Stimulated activated CD4-positive, alpha-beta T cell treated with anti-CD3 and anti-CD28 coated beads, Interleukin-2, amount 100 ng/mL, for 24 hours (primary cell): ENCODE measurements around the gene ACTR3.
A peak's percentile ranks its signal among the peaks of the same experiment; 100 is the strongest.

Experiments
- DNase-seq, 2 donors: peaks; one replicate each; pipeline ENCODE4 v3.0.0-alpha.2; 2020

Gene ACTR3

DNA sequence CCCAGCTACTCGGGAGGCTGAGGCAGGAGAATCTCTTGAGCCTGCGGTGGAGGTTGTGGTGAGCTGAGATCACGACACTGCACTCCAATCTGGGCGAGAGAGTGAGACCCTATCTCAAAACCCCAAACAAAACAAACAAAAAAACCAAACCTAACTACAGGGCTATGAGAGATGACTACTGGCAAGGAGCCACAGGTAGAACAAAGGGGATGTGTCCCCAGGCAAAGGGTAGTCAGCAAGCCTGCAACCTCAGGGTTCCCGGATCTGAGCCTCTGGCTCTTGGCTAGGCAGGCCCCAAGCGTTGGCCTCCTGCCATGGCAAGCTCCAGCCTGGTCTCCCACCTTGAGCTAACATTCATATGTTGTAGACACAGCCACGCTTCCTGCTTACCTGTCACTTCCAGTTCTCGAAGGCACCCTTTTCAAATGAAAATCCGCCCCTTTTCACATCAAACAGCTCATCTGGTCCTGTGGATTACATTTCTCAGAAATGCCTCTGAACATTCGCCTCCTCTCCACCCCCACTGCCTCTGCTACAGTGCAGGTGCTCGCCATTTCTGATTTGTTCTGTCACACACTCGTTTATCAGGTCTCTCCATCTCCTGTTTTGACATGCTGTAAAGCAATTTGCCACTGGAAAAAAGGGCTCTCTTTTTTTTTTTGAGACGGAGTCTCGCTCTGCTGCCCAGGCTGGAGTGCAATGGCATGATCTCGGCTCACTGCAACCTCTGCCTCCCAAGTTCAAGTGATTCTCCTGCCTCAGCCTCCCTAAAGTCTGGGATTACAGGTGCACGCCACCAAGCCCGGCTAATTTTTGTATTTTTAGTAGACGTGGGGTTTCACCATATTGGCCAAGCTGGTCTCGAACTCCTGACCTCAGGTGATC lies 13.1 kb upstream of the ACTR3 start:
- peak; percentile 62 to 68 for DNase-seq

DNA sequence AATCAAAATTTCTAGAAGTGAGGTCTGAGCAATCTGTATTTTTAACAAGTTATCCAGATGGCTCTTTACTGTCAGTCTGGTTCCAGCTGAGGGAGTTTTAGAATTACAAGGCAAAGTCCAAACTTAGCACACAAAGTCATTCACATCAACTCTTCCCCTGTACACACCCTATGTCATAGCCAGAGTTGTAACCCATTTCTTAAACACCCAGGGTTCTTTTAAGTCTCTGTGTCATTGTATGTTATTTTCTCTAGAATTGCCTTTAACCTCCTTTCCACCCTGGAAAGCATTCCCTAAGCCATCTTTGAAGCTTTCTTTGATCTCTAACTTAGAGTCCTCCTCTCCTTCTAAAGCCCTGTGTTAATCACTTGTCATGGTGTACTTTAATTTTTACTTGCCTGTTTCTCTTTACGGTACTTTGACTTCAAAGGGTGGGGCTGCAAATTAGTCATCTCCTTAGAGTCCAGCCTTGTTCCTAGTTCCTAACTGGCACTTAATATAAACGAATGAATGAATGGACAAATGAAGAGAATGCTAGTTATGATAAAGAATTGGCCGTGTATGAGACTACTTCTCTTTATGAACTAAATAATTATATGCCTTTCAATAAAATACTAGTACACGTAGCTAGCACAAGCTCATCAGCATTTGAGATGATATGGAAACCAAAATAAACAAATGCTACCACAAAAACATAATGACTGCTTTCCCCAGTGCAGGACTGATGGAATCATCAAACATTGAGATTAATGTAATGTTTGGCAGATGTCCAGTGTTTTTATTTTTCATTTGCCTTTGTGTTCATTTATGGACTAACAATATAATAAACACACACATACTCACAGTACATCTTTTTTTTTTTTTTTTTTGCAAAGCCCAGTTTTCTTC lies 11.9 kb upstream of the ACTR3 start:
- DNase-seq, result no peak

DNA sequence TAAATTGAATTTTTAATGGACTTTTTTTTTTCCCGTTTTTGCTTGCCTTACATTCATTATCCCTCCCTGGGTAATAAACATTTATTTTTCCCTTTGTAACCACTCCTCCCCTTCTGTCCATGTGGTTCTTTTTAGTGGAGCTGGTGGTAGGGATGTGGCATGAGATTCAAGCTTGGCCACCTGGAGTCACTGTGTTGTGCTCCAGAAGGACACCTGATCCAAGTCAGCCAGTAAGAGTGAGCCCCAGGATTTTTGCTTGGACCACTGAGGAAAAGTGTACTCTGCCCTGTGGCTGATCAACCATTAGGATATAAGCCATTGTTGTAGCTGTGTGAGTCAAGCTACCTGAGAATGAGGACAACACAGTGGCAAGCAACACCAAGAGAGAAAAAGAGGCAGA lies 11.1 kb upstream of the ACTR3 start:
- DNase-seq, result no peak

DNA sequence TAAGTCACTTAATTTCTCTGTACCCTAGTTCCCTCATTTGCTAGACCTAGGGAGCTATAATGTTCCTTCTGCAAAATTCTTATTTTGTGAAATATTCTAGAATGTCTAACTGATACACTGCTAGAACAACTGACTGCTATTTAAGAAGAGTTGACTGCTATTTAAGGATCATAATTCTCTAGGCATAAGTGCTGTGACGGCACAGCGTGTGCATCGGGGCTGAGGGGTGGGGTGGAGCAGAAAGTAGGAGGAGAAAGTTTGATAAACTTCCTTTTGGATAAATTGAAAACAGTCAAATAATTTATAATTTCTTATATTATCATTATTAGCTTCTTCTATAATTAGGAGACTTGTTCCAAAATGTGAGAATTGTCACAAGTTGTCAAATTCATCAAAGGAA lies 10.4 kb upstream of the ACTR3 start:
- no peak for DNase-seq

GRCh38 chr2:113886479-113887008 lies 3.3 kb upstream of the ACTR3 start:
- peak; percentile 48 for DNase-seq

GRCh38 chr2:113887009-113887792 lies 2.7 kb upstream of the ACTR3 start:
- DNase-seq, result no peak

DNA sequence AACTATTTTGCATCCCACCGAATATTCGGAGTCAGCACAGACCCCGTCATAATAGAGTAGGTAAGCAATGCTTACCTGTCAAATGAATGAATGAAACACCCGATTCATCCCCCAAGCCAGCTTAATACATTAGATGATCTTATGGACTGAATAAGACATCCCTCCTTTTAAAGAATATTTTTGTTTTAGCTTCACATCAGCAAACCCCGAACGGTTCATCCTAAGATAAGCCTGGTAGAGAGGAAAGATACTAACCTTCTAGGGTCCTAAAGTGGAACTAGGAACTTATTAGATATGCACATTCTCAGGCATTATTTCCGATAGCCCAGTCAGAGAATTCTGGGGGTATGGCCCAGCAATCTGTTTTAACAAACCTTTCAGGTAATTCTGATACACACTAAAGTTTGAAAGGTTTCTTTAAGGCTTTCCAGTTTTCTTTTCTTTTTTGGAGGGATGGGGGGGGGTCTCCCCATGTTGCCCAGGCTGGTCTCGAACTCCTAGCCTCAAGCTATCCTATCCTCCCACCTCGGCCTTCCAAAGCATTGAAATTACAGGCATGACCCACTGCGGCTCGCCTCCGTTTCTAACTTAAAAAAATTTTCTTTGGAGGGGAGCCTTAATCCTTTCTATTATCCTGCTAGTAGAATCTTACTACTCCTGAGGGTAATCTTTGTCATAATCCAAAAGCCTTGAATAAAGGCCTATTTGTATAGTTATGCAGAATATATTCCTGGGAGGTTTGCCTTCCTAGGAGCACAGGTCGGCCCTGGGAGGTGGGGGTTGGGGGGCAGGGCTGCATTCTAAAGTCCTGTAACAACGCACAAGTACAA lies 1.0 kb upstream of the ACTR3 start:
- DNase-seq, result no peak

GRCh38 chr2:113890253-113891235 lies 655 bp downstream of the ACTR3 start:
- peak; percentile 67 to 74 for DNase-seq

GRCh38 chr2:113891265-113891959 lies 1.5 kb downstream of the ACTR3 start:
- no peak for DNase-seq

GRCh38 chr2:113892004-113892710 lies 2.3 kb downstream of the ACTR3 start:
- no peak for DNase-seq

DNA sequence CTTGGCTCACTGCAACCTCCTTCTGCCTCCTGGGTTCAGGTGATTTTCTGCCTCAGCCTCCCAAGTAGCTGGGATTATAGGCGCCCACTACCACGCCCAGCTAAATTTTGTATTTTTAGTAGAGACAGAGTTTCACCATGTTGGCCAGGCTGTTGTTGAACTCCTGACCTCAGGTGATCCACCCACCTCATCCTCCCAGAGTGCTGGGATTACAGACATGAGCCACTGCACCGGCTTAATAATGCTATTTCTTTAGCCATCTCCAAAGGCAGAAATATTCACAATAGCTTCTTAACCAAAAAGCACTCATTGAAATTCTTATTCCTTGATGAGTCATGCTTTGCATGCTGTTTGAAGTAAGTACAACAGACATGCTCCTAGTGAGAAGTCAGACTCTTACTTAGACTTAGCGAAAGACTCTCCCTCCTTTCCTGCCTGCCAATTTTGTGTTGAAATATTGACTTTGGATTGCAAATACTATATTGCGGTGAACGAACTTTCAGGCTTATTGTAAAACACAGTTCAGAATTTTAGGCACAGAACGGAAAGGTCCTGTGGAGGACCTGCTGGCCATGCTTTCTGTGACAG lies 4.4 kb downstream of the ACTR3 start:
- no peak for DNase-seq

- no peak for DNase-seq
Observed at GRCh38 chr2:113895301-113895700, 5.4 kb downstream of the ACTR3 start.

GRCh38 chr2:113895819-113896563 lies 6.1 kb downstream of the ACTR3 start:
- no peak for DNase-seq

- DNase-seq, result no peak
Observed at GRCh38 chr2:113896791-113897190, 6.9 kb downstream of the ACTR3 start.

DNA sequence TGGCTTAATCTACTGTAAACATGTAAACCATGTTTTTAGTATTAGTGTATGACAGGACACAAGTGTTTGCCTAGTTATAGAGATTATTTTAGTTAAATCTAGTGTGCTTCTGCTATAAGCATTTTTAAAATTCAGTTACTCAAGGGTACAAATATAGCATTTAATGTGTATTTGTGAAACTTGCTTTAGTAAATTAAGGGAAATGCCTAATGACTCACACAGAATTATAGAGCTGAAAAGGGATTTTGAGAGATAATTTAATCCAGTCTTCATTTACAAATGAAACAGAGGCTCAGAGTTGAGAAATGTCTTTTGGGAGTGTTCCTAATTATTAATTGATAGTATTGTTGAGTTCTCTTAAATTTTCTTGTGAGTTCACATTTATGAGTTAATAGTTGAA lies 8.2 kb downstream of the ACTR3 start:
- no peak for DNase-seq

DNA sequence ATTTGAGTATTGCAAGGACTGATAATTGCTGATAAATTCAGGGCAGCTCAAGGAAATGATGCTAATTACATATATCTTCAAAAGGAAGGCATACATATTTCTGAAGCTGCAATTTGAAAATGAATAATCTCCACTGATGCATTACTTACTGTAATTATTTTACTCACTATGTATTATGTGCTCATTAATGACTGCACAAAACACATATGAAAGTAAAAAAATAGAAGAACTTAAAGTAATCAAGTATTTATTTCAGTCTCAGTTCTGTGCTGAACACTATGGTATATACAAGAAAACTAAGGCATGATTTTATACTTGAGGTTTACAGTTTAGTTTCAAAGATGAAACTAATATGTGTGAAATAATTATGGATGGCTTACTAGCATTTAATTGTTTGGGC lies 9.3 kb downstream of the ACTR3 start:
- no peak for DNase-seq

DNA sequence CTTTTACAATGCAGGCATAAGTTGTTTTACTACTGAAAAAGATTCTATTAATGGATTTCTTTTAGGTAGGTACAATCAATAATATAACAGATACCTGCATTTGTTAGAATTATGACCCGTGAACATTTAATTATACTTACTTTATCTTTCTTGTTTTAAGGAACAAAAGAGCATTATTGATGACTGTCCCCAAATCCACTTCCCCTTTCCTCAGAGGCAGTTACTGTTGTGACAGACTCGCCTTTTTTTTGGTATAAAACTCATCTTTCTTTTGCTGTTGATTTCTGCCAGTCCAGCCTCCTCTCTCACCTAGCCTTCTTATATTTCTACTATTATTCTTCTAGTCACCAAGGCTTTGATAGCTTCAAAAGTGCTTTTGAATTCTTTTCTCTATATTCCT lies 12.1 kb downstream of the ACTR3 start:
- DNase-seq, result no peak

- no peak for DNase-seq
Observed at GRCh38 chr2:113905886-113906285, 16.0 kb downstream of the ACTR3 start.
